GM21786 (cell line): Measurements from ENCODE around the gene USP48.

Source experiments
- ATAC-seq: cut with Tn5 transposase; IDR thresholded peaks from one replicate; pipeline ENCODE4 v1.9.1; 2021; ENCODE audit not compliant: unreplicated experiment

Gene USP48

DNA sequence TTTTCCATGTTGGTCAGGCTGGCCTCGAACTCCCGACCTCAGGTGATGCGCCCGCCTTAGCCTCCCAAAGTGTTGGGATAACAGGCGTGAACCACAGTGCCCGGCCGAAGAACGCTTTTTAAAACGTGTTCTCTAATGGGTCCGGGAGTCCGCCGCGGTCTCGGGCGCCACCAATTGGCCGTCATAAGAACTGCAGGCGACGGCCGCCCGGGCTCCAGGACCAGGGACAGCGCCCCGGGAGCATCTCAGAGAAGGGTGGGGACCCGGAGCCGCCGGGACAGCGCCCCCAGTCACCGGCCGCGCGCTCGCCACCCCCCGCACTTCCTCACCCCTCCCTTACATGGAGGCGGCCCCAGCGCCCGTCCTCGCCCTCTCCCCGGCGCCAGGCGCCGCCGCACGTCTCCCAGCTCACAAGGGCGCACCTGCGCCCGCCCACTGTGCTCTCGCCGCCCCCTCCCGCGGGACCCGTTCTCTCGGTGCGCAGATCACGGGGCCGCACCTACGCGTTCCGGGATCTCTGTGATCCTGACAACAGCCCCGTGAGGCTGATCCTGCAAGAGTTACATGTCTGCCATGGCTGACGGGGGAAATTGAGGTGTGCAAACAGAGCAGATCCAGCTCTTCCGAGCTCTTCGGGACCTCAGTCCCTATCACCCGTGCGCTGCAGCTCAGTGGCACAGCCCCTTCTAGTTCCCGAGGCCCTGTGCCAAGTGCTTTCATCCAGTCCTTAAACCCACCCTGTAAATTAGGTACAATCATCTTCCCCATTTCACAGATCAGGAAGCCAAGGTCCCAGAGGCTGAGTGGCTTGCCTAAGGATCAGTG lies 123.6 kb downstream of the USP48 start:
- no peak for ATAC-seq

DNA sequence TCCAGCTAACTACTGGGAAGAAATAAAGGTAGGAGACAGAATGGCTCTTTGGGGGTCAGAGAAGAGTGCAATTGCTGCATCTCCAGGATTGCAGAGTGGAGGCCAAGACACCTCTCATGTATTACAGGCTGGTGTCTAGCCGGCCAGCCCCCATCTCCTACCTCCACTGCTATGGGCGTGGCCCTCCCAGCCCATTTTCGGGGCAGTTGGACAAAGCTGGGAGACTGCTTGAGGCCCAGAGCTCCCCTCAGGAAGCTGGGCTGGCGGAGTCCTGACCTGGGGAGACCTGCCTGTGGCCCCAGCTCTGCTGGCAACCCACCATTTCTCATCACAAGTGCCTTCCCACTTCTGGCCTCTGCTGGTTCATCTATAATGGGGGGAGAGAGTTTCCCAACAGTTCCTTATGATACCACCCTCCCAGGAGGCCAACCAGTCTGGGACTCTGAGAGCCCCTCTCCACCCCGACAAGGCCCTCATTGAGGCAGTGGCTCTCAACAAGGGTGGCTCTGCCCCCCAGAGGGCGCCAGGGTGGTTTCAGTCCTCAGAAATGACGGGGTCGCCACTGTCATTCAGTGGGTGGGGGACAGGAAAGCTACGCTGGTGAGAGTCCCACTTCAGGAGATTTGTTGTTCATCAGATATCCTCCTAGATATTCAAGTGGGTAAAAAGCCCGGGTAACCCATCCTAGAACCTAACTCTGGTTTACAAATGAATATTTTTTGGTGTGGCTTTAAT lies 125.3 kb downstream of the USP48 start:
- no peak for ATAC-seq

DNA sequence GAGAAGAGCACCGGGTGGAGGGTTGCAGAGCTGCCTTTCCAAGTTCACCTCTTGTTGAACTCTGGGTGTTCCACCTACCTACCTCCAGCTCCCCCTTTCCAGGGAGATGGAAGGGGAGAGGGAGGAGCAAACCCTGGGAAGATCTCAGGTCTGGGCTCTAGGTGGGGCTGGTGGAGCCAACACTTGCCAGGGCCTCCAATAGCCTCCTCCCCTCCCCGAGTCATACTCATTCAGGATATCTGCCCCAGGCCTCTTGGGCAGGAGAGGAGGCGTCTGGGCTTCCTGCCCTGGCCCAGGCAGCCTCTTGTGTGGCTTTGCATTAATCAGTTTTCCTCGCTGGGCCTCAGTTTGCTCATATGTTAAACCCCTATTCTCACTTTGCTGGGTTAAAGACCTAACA lies 127.2 kb downstream of the USP48 start:
- ATAC-seq: no peak

DNA sequence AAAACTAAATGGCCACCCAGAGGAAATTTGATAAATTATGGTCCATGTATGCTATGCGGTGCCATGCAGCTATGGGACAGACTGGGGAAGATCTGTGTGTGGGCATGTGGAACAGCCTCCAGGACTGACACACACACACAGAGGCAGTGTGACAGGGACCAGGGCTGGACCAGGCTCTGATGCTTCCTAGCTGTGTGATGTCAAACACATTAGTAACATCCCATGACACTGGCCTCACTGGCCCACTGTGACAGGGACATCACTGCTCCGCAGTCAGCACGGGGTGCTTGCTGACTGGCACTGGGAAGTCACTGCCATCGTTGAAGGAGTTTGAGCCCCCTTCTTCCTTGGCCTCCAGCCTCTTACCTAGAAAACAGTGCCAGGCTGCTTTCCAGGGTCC lies 127.7 kb downstream of the USP48 start:
- ATAC-seq: no peak

DNA sequence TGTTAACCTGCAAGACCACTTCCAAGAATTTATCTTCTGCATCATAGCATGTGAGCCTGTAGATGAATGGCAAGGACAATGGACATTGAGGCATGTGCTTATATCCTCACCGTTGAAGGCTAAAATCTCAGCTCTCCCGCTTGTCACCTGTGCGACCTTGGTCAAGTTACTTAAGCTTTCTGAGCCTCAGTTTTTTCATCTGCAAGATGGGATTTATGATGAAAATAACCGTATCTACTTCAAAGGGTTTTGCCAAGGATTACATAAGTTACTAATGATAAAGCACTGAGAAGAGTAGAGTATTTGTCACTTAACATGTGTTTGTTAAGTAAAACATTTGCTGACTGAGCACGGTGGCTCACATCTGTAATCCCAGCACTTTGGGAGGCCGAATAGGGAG lies 128.7 kb downstream of the USP48 start:
- no peak for ATAC-seq

DNA sequence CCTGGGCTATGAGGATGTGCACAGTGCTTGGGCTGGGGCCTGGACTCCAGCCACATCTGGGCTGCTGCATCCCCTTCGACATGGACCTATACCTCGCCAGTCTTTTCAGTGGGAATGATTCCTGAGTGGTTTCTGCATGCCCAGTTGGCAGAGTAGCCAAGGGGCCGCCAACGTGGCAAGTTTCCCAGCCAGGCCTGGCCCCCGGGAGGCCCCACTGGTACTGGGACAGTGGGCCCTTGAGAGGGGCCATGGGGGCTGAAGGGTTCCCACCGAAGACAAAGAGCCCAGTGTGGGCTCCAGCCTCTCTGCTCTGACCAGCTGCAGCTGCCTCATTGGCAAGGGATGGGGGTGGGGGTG lies 129.2 kb downstream of the USP48 start:
- no peak for ATAC-seq

DNA sequence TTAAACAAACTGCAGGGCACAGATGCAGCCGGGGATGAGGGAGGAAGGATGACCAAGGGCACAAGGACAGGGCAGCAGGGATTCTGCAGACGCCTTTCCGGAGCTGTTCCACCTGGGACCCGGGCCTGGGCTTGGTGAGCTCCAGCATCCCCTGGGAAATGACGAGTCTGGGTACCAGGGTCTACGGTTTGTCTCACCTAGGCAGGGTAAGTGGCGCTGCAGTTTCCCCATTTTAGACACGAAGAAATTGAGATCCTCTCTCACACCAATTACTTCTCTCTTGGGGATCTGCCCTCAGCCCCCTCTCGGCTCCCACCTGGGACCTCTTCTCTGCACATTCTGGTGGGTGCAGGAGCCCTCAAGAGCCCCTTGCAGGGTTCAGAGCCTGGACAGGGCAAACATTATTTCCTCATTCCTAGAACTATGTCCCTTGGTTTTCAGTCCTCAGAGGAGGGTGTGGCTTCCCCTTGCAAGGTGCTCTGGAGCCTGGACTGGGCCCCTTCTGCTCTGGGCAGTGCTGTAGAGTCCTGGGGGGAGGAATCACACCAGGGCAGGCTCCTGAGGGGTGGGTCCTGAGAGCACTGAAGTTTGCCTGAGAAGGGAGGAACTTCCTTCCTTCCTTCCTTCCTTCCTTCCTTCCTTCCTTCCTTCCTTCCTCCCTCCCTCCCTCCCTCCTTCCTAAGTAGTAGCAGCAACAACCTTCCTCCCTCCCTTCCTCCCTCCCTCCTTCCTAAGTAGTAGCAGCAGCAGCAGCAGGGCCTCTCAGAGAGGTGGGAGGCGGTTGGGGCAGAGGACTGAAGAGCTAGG lies 129.8 kb downstream of the USP48 start:
- ATAC-seq: no peak

DNA sequence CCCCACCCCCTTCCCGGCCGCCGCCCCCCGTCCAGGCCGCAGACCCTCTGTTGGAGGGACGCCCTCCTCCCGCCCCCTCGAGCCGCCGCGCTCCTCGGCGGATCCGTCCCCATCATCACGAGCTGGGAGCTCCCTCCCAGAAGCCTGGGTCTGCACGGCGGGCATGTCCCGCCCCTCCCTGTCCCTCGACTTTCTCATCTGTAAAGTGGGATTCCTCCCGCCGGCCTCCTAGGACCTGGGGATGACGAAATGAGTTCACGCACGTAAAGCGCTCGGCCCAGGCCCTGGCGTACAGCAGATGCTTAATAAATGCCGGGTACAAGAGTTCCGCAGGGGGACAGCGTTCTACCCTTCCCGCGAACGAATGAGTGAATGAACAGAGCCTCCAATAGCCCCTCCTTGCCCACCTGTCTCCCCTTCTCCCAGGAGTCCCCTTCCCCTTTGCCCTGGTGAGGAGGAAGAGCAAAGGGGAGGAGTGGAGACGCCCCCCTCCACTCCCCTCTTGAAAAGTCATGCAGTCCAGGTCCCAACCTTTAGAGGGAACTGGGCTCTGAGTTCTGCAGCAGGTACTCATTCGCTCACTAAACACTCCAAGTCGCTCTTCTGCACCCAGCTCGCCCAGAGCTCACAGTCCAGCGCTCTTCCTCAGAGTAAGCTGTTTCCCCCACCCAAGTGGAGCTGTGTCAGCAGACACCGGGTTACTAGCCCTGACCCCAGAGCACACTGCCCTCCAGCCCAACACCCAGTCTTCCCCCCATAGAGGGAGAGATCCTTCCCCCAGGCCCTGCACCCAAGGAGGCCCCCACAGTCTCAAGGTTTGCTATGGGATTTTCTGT lies 130.6 kb downstream of the USP48 start:
- ATAC-seq: no peak

DNA sequence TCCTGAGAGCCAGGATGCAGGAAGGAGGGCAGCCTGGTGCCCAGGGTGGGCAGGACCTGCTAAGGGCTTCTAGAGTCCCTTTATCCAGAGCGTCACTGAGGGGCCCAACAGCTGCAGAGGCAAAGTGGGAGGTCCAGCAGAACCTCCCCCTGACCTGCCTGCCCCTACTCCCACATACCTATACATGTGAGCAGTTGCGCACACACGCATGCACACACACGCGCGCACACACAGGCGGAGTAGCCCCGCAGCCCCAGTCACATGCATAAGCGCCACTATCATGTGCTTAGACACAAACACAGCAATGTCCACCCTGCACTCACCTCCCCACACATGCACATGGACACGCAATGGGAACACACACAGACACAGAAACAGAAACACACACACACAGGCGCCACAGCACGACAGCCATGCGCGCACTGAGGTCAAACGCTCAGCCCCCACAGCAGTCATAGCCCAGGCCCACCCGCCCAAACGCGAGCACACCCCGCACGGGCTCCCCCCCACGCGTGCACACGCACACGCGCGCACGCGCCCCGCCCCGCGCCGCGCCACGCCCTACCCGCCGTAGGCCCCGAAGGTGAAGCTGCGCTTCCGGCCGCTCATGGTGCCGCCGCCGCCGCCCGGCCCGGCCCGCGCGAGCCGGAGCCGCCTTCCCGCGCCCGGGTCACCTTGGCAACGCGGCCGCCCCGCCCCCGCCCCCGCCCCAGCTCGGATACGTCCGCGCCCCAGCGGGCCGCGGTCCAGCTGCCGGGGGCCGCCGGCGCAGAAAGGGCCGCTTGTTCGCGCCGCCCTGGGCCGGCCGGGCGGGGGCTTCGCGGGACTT lies 131.5 kb downstream of the USP48 start:
- ATAC-seq: no peak

DNA sequence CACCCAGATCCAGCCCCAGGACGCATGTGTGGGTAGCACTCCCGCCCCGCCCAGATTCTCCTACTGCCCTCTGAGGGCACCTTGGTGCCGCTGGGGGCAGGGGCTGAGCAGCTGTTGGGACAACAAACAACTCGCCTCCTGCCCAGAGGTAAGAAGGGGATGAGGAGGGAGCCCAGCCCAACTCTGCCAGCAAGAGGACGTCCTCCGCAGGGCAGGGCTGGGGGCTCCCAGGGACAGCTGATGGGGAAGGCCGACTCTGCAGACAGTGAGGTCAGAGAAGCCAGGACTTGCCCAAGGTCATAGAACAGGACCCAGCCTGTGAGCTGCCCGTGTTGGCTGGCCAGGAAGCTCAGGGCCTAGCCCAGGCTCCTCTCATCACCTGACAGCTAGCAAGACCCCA lies 132.5 kb downstream of the USP48 start:
- no peak for ATAC-seq

DNA sequence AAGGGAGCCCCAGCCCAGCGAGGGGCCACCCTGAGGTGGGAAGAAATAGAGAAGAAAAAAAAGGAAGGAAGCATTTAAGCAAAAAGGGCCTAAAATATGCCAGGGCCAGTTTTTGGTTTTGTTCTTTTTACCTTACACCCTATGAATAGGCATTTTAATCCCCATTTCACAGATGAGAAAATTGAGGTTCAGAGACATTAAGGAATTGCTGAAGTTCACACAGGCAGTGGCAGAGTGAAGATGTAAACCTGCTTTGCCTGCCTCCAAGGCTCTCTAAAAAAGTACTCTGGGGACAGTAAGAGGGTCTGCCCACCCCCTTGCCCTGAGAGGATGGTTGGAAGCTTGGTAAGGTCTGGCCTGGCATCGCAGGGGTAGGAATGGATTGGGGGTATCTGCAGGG lies 133.6 kb downstream of the USP48 start:
- no peak for ATAC-seq

DNA sequence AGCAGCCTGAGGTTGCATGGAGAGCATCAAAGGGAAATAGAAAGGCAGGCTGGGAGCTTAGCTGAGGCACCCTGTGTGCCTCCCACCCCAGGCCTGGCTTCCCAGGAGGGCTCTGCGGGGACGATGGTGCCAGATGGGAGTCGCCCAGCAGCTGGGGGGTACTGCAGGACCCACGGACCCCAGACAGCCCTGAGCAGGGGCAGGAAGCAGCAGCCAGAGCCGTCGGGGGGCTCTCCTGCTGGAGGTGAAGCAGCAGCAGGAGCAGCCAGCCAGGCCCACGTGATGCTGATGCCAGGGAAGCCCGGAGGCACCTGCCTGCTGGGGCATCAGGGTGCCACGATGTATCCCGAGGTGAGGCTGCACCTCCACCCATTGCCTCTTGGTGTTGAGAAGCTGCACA lies 134.2 kb downstream of the USP48 start:
- ATAC-seq: no peak

DNA sequence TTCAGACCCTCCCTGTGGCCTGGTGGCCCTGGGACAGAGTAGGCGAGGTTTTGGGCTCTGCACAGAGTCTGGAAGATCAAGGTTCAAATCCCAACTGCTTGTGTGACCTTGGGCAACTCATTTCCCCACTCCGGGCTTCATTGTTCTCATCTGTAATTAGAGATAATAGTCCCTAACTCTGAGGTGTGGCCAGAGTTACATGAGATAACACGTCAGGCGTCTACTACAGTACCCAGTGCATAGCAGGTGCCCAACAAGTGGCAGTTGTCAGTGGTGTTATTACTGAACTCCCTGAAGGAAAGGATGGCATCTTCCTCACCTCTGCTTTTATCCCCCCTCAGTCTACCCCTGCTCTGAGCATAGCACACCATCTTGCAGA lies 134.6 kb downstream of the USP48 start:
- ATAC-seq: no peak

DNA sequence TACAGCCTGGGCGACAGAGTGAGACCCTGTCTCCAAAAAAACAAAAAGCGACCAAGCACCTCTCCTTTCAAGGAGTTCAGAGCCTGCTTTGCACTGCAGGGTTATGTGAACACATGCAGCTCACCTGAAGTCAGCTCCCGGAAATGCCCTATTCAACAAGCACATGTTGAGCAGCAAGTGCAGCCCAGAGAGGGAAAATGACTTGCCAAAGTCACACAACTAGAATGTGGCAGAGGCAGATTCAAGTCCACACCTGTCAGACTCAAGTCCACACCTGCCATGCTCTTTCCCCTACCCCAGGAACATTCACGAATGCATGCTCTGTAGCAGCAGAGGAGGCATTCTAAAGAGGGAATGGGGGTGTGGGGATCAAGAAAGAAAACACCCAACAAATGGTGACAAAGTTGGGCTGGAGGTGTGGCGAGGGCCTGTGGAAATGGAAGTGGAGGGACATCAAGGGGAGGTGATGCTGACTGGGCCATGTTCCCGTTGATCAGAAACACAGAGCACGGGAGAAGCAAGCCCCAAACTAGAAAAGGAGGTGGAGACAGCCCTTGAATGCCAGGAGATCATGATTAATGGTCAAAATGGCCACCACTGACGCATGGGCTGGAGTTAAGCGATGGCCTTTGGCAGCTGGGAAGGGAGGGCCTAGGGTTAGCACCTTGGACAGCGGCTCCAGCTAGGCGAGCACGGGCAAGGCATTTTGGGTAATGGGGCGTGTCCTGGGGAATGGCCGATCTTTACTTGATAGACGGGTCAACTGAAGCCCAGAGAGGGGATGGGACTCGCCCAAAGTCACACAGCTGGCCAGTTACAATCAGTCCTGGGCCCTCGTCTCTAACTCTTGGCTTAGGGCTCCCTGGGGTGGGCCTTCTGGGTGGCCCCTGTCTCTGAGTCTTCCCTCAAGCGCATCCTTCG lies 135.3 kb downstream of the USP48 start:
- ATAC-seq: no peak

DNA sequence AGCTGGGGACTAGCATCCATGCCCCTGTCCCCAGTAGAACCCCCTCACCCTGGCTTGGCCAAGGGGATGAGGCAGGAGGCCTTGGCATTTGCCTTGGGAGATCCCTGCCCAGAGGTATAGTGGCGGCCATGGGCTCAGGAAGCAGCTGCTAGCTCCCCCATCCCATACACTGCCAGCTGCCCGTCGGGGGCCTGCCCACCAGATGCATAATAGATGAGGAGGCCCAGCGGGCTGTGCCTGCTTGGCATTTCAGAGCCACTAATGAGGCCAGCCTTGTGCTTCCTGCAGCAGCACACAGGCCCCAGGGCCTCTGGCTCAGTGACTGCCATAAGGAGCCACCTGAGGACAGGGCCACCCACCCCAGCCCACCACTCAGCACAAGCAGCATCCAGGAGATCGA lies 137.4 kb downstream of the USP48 start:
- no peak for ATAC-seq

DNA sequence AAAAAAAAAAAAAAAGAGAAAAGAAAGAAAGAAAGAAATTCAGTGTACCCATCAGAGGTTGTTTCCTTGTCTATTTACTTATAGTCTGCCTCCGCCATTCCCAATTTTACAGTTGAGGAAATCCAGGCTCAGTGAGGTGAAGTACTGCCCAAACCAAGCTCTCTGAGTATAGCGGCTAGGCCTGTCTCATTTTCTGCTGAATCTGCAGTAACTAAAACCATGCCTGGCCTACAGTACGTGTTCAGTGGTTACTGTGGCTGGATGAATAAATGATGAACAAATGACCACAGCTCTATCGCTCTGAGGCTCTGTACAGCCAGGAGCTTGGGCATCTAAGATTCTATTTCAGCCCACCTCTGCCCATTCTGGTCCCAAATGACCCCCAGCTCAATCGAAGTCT lies 138.0 kb downstream of the USP48 start:
- ATAC-seq: no peak

DNA sequence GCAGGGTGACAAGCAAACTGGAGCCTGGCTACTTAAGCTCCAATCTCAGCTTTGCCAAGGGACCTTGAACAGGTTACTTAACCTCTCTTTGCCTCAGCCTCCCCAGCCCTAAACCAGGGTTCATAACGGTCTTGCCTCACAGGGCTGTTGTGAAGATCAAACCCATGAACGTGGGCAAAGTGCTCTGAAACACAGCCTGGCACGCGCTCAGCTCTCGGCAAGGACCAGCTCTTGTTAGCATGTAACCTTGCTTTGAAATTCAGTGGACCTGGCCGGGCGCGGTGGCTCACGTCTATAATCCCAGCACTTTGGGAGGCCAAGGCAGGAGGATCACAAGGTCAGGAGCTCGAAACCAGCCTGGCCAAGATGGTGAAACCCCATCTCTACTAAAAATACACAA lies 138.6 kb downstream of the USP48 start:
- ATAC-seq: no peak

DNA sequence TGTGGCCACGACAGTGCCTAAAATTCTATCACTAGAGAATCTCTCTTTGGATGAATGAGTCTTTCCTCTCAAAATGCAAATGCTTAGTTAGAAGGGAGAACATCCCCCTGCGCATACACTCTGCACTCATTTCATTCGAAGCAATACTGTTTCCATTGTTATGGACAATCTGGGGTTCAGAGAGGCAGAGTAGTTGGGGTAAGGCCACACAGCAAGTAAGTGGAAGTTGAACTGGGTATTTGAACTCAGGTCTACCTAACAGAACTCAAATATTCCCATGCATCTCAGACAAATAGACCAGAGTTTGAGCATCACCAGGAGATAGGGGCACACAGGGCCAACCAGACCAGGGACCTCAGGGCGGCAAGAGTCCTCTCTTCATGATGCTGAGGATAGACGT lies 139.3 kb downstream of the USP48 start:
- ATAC-seq: no peak
